Fibroblast of skin of scalp (primary cell): ENCODE measurements around the gene TSEN34.
"Not testable (repeated sequence)": the region's sequence is repeated elsewhere in the genome, so short reads cannot be mapped to it uniquely, and the experiment has no call there.

ENCODE experiments used
- DNase-seq: peaks from one replicate; pipeline ENCODE4 v3.0.0-alpha.2; 2013

Gene TSEN34

GRCh38 chr19:54162241-54162805, 28.8 kb upstream of the TSEN34 start:
- DNase-seq, result peak; percentile 55

- DNase-seq, result no peak
Observed at GRCh38 chr19:54162884-54163283, 28.2 kb upstream of the TSEN34 start.

DNA sequence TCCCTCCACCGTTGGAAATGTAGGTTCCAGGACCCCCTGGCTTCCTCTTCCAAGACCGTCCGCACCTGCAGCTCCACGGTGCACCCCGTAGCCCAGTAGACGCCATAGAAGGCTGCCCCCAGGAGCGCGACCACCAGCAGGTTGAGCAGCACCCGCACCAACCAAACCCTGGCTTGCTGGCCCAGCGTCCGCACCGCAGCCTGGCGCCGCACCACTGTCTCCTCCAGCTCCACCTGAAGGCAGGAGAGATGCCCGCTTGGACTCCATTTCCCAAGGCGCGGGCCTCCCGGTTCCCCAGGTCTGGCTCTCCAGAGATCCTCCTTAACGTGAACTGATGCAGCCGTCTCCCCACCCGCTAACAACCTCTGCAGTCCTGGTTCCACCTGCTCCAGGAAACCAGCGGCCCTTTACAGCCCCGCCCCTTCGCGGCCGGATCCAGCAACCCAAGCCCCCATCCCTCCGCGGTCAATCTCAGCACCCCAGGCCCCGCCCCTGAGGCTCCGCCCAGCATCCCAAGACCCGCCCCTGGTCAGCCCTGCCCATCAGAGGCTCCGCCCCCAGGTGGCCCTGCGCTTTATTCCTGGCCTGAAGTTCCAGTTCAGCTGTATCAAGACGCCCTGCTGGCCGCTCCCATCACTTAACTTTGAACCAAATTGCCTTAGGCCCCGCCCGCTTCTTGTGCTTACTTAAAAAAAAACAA, 26.6 kb upstream of the TSEN34 start:
- DNase-seq, result peak; percentile 18

GRCh38 chr19:54165222-54165621, 25.9 kb upstream of the TSEN34 start:
- no peak for DNase-seq

- peak; percentile 82 for DNase-seq
Observed at GRCh38 chr19:54168174-54168917, 22.8 kb upstream of the TSEN34 start.

GRCh38 chr19:54169149-54169740, 21.9 kb upstream of the TSEN34 start:
- DNase-seq, result no peak

GRCh38 chr19:54171736-54172431, 19.2 kb upstream of the TSEN34 start:
- DNase-seq, result not testable (repeated sequence)

GRCh38 chr19:54172471-54173358, 18.4 kb upstream of the TSEN34 start, which contains the start of gene TMC4:
Gene TMC4, minus strand, starts transcription at chr19:54173160. Its CDS starts 43 bp downstream, at chr19:54173117.
- peak; percentile 57 for DNase-seq

- no peak for DNase-seq
Observed at GRCh38 chr19:54173359-54173699, 17.8 kb upstream of the TSEN34 start.

DNA sequence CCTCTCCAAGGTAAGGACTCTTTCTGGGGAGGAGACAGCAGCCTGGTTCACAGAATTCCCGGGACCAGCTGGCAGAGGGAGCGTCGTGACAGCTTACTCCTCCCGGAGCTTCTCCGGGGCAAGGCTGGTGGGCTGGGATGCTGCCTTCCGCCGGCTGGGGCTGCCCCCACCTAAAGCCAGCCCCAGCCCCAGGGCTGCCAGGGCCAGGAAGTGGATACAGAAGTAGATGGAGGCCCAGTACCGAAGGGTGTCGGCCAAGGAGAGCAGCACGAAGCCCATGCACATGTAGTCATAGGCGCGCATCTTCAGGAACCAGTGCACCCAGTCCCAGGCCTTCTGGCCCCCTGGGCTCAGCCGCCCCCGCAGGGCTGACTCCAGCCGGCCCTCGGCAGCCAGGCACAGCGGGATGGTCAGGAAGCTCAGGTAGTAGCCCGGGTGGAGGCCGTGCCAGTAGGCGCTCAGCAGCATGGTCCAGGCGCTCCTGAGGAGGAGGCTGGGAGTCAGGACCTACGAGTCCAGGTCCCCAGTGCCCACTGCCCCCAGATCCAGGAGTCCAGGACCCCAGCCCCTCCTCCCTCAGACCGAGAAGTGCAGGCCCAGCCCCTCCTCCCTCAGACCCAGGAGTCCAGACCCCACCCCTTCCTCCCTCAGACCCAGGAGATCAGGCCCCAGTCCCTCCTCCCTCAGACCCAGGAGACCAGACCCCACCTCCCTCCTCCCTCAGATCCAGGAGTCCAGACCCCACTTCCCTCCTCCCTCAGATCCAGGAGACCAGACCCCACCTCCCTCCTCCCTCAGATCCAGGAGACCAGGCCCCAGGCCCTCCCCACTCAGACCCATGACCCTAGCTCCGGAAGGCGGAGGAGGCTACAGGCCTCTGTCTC, 16.9 kb upstream of the TSEN34 start:
- DNase-seq, result no peak

DNA sequence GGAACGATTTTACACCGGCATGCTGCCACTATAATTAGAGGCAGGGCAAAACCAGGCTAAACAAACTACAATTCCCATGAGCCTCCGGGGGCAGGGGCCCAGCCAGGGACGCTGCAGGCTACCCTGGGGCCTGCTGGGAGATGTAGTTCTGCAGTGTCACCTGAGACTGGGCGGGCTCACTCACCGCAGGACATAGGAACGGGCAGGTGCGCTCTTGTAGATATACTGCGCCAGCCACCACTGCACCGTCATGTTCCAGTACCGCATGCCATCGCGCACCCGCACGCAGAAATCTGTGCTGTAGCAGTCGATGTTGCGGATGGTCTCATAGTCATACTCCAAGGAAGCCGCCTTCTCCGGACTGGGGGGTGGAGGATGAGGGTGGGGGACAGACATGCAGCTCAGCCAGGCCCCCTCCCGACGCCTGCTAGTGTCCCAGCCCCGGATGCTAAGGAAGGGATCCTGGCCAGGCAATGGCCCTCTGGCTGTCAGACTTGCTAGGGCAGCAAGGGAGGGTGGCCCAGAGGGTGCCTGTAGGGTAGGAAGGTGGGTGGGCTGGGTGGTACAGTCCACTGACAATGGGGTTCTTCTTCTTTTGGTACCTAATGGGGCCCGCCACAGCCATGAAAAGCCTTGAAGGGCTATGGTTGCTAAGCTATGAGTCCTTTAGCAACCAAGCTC, 12.4 kb upstream of the TSEN34 start:
- no peak for DNase-seq

GRCh38 chr19:54179262-54179852, 11.8 kb upstream of the TSEN34 start:
- DNase-seq, result no peak

GRCh38 chr19:54179921-54180461, 11.1 kb upstream of the TSEN34 start:
- DNase-seq, result peak; percentile 47

- no peak for DNase-seq
Observed at GRCh38 chr19:54180691-54181091, 10.4 kb upstream of the TSEN34 start.

DNA sequence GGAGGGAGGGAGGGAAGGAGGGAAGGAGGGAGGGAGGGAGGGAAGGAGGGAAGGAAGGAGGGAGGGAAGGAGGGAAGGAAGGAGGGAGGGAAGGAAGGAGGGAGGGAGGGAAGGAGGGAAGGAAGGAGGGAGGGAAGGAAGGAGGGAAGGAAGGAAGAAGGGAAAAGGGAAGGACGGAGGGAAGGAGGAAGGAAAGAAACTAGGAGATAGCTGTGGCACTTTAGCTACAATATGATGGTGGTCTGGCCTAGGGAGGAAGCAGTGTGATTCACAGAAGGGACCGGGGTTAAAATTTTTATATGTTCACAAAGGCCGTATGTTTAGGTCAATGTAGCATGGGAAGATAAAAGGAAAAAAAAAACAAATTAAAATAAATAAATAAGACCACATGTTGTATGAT, 9.2 kb upstream of the TSEN34 start:
- DNase-seq, result not testable (repeated sequence)

- no peak for DNase-seq
Observed at GRCh38 chr19:54183431-54183830, 7.7 kb upstream of the TSEN34 start.

GRCh38 chr19:54186351-54186750, 4.8 kb upstream of the TSEN34 start:
- no peak for DNase-seq

DNA sequence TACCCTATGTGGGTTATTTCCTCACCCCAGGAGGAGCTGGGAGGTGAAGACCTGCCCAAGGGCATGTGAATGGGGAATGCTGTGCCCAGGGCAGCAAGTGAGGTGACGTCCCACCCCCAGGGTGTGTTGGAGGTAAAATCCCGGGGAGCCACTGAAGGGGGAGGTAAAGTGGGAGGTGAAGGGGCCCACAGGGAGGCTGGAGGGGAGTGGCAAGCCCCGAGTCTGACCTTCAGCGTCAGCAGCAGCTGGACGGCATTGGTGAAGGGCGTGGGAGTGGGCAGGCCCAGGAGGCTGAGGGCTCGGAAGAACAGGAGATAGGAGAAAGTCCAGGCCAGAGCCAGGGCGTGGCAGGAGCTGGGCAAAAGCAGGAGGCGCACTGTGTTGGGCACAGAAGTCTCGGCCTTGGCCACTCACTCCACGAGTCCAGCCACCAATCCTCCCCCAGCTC, 4.2 kb upstream of the TSEN34 start:
- no peak for DNase-seq

DNA sequence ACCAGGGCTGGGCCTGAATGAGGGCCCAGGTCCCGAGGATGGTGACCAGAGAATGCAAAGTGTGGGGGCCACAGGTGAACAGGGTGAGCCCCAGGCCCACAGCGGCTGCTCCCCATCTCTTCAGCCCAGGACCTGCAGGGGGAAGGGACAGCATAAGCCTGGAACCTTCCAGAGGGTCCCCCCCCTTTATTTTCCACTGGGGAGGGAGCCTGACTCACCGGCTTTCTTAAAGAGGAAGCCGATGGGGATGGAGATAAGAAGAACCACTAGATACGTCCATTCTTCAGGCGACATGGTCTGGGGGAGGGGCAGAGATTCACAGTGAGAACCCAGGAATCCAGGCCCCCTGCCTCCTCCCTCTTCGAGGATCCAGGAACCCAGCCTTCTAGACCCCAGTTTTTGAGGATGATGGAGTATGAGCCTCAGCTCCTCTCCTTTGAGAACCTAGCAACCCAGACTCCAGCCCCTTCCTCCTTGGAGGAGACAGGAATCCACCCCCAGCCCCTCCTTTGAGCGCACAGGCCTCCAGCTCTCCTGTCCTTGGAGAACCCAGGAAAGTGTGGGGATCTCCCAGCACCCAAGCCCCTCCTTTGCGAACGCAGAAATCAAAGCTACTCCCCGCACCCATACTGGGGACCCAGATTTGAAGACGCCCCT, 2.8 kb upstream of the TSEN34 start:
- peak; percentile 33 for DNase-seq
